Stimulated activated CD8-positive, alpha-beta memory T cell treated with anti-CD3 and anti-CD28 coated beads, Interleukin-15, amount 100 ng/mL, for 1 hour (primary cell): ENCODE measurements around the gene PRXL2A.

Experiments used
- DNase-seq: peaks from one replicate; pipeline ENCODE4 v3.0.0-alpha.2; 2020; ENCODE audit warnings: low read depth

PRXL2A gene

DNA sequence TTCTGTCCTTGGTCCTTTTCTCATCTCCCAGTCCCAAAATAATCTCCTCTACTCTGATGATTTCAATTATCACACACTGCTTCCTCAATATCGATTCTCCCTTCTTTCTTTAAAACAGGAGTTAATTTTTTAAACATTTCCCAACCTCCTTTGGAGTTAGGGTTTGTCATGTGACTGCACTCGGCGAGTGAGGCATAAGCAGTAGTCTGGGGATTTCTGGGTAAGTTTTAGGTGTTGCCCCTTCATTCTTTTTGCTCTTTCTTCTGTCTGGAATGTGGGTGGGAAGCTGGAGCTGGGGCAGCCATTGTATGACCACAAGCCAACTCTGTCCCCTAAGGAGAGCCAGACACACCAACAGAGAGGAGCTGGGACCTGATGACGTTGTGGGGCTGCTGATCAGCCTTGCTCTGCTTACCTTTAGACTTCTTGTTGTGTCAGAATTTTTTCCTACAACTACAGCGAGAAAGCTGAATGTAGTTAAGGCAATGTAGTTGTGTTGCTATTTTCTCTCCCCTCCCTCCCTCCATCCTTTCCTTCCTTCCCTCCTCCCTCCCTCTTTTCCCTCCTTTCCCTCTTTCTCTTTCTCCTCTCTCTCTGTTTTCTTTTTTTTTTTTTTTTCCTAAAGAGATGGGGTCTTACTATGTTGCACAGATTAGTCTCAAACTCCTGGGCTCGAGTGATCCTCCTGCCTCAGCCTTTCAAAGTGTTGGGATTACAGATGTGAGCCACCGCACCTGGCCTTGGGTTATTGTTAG, 39.3 kb downstream of the PRXL2A start:
- DNase-seq = no peak

GRCh38 chr10:80448209-80448942, 40.0 kb downstream of the PRXL2A start:
- DNase-seq = no peak

DNA sequence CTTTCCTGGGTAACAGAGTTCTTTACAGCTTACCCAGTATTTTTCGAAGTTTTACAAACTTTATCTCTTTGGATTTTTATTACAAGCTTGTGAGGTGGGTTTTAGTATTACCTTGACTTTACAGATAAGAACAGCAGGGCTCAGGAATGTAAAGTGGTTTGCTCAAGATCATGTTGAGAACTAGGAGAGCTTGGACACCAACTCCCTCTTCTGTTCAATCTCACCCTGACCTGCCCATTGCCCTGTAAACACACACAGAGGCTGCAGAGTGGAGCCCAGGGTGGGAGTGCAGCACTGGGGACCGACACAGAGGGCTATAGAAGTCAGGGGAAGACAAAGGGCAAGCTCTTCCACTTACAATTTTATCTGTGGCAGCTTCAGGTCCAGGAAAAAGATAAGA, 41.2 kb downstream of the PRXL2A start:
- DNase-seq = no peak

GRCh38 chr10:80451132-80451531, 42.8 kb downstream of the PRXL2A start:
- no peak for DNase-seq

DNA sequence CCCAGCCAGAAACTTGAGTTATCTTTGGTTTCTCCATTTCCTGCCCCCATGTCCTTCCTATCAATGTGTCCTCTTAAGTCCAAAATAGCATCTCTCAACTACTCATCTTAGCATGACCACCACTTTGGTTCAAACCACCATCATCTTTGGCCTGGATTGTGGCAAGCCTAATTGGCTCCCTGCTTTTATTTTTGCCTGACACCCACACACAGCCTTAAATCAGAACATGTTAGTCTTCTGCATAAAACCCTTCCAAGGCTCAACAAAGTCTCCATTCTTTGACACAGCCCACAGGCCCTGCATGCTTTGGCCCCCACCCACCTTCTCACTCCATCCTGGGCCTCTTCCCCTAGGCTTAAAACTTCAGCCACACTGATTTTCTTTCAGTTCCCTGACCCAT, 43.7 kb downstream of the PRXL2A start:
- no peak for DNase-seq

- DNase-seq = no peak
These were observed 44.3 kb downstream of the PRXL2A start for GRCh38 chr10:80452640-80453039.

- no peak for DNase-seq
These were observed 44.9 kb downstream of the PRXL2A start for GRCh38 chr10:80453056-80453841.

DNA sequence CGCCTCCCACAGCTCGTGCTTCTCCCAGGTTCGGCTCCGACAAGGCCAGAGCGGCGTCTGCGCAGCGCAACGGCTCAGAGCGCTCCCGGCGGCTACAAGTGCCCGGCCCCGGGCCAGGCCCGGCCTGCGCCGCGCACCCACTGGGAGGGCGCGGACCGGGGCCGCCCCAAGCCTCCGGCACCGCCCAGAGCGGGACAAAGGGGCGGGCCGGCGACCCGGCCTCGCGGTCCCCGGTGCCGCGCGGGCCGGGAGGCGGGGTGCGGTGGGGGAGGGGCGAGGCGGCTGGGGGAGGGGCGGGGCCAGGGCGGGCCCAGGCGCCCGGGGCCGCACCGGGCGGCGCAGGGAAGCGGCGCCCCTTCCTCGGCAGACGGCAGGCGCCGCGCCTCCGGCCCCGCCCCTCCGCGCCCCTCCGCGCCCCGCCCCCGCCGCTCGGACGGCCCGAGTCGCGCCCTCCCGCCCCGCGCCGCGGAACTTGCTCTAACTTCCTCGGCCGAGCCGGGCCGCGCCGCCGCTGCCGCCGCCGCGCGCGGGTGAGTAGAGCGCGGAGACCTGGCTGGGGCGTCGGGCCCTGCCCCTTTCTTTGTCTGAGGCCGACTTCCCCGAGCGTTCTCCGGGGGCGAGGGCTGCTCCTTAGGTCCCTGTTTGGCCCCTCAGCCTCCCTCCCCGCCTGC, 45.6 kb downstream of the PRXL2A start, which contains the start of gene TSPAN14:
TSS of gene TSPAN14 (plus strand) at position 469 of the 671 bp plus-strand sequence. CDS start 34,924 bp downstream, outside the sequence.
- DNase-seq = peak; percentile 30

GRCh38 chr10:80454513-80455460, 46.4 kb downstream of the PRXL2A start:
- no peak for DNase-seq

- no peak for DNase-seq
These were observed 47.4 kb downstream of the PRXL2A start for GRCh38 chr10:80455461-80456349.

DNA sequence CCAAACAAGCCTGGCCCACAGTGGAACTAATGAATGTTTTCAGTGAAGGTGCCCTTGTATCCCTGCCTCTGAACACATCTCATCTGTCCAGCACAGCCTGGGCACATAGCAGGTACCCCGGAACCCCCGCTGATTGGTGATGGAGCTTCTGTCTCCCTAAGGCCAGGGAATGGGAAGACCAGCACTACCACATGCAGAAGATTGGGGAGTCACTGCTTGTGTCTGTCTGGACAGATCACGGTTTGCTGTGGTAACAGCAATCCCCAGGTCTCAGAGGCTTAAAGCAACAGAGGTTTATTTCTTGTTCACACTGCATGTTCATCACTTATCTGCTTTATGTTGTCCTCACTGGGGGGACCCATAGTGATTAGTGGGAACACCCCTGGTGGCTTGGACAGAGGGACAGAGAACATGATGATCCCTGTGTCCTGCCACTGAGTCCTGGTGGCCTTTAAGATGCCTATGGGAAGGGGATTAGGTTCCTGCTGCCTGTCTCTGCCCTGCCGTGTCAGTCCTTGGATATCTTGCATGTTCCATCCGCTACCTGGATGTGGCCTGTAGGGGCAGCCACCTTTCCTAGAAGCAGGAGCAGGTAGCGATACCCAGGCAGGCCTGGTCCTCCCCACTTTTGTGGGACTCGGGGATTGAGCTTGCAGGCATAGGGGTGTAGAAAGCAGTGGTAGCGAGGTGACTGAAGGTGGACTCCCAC, 49.4 kb downstream of the PRXL2A start:
- DNase-seq = no peak

DNA sequence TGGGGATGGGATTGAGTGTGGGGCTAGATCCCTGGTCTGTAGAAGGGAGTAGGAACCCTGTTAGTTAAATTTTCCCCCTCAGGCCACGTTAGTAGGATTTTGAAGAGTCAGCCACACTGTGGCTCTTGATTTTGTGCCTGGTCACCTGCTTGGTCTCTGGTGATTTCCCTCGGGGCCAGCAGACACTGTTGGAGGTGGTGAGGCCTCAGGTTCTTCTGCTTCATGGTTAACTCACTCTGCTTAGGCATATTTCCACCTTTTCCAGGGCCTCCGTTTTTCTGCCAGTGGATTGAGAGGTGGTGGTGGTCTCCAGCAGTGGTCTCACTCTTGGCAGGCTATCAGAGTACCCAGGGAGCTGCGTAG, 49.9 kb downstream of the PRXL2A start:
- no peak for DNase-seq

DNA sequence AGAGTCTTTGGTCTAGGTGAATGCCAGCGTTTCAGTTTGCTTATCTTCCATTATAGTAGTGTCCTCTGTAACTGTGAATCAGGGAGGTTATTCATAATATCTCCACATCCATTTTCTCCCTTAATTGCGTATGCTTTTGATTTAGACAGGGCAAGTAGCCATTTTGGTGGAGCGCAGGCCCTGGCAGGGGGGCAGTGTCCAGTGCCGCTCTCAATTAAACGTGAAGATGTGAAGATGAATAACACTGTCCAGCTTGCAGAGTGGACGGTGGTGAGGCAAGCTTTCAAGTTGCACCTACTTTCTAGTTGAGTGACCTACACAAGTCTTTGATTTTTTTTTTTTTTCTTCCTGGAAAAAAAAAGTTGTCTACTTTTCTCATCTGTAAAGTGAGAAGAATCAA, 50.3 kb downstream of the PRXL2A start:
- DNase-seq = no peak

DNA sequence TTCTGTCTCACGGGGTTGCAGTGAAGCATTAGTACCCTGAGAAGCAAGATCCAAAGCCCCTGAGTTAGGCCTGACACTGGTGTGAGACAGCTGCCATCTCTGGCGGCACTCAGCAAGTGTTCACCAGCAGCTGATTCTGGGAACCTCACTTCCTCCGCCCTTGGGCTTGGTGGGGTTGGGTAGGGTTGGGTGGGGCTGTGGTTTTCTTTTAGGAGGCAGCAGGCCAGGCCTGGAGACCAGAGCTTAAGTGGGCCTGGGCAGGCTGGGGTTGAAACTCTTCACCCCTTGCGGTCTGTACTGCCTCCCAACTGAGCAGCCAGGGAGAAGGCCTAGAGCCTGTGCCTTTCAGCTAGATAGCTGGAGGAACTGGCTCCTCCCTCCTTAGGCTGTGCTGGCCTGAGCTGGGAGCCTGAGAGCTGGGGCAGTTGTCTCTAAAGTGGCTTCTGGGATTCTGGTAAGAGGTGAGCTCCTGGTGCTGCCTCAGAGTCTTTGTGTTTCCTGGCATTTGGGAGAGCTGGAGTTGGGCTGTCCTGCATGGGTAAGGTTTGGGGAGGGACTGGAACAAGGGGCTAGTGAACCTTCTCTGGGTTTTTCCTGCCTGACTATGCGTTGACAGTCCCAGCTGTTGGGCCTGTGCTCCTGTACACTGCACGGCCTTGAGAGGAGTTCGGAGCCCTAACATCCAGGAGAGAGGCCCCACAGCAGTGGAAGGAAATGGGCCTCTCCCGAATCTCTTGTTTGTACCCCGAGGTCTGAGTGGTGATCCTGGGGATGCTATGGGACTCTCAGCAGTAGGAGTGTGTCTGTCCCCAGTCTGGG, 50.9 kb downstream of the PRXL2A start:
- peak; percentile 50 for DNase-seq

DNA sequence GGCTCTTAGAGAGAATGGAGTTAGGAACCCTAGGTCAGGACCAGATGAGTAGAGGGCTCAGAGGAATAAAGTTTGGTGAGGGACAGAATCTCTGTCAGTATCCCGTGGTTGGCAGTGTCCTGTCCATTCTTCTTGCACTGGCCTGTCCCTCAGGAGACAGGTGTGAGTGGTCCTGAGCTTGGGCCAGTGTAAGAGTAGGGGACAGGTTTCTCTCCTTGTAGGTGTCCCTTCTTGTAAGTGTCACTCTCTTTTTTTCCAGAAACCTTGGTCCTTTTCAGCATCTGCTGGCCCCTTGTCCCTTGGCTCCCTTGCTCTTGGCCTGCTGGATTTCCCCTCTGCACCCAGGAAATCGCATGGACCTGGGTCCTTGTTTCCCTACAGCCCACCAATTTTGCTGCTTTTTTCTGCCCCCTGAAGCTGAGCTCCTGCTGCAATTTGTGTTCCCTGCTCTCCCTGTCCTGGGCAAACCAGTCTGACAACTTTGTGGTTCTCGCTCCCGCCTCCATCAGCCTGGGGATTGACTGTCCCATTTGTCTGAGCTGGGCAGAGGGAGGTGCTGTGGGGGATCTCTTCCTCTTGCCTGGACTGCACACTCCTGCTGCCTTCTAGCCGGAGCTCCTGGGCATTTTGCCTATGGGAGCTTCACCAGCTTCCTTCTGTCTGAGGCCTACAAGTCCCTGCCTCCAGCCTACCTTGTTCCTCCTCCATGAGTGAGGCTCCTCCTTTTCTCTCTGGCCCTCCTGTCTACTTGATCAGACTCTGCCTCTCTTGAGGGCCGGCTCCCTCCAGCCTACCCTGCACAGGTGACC, 52.3 kb downstream of the PRXL2A start:
- no peak for DNase-seq

DNA sequence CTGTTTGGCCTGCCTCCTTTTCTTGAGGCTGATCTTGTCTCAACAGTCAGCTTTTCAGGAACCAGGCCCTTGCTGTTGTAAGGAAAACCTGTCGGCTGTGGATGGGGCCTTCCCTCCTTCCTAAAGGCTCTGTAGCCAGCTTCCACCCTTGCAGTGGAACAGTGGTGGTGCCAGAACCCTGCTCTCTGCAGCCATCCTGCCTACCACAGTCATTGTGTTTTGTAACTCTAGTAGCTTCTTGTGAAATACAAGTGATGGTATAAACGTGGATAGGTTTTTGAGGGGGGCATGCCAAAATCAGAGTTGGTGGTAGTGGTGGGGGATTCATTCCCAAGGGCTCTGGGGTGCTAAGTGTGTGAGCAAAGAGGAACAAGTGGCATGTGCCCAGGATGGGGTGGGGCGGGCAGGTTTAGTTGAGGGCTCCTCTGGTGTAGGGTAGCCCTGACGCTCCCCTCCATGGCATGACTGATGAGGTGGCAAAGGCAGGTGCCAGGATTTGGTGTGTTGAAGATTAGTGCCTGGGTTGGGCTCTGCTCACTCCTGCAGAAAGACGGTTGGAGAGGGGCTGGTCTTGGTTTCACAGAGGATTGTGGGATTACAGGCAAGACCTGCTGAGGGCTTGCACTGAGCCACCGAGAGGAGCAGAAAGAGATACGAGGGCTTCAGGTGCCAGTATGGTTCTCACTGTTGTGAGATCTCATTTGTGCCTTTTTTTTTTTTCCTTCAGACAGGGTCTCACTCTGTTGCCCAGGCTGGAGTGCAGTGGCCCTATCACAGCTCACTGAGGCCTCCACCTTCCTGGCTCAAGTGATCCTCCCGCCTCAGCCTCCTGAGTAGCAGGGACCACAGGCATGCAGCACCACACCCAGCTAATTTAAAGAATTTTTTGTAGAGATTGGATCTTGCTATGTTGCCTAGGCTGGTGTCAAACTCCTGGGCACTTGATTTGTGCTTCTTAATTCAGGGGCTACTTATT, 53.1 kb downstream of the PRXL2A start:
- DNase-seq = no peak
